Measurements from ENCODE around the gene TMEM106A.
A peak's percentile ranks its signal among the peaks of the same experiment; 100 is the strongest.

TMEM106A gene

GRCh38 chr17:43216369-43216761 is 4.7 kb downstream of the TMEM106A start:
- Histone ChIP-seq H3K36me3 (replicated peaks in 1 of 2; ENCODE audit: control insufficient read depth in 2 of 2, insufficient read depth in 2 of 2, low read length in 2 of 2) (peaks cover 3% of the 10 kb centered on the region in 2 donors), H3K4me3 (ENCODE audit: low read length in 2 of 2) (no peak overlapping the region), H2BK15ac (ENCODE audit: low read length) (no peak overlapping the region), H3K18ac (ENCODE audit: low read length) (no peak overlapping the region), H2BK5ac (ENCODE audit: low read length) (no peak overlapping the region), H3K79me1 (ENCODE audit: low read depth, low read length) (no peaks in the 10 kb centered on the region), H3K27me3 (ENCODE audit: control insufficient read depth in 3 of 3, insufficient read depth in 3 of 3, low read depth in 1 of 3, low read length in 3 of 3) (no peaks in the 10 kb centered on the region), H3K14ac (ENCODE audit: low read length) (no peak overlapping the region), H2AFZ (ENCODE audit: low read length) (no peak overlapping the region), H3K9ac (ENCODE audit: low read depth, low read length, poor library complexity) (no peak overlapping the region), H3K4ac (ENCODE audit: low read length) (no peak overlapping the region), H4K8ac (ENCODE audit: low read depth, low read length) (no peak overlapping the region), H2BK12ac (ENCODE audit: low read length) (no peak overlapping the region), H4K91ac (ENCODE audit: low read depth, low read length, poor library complexity) (no peak overlapping the region), H2BK120ac (ENCODE audit: low read depth, low read length) (no peak overlapping the region), H2AK5ac (ENCODE audit: low read depth, low read length) (no peak overlapping the region), H3K4me1 (ENCODE audit: control insufficient read depth in 2 of 2, insufficient read depth in 1 of 2, low read depth in 1 of 2, low read length in 2 of 2) (peaks cover 0 to 7% of the 10 kb centered on the region in 2 donors), H3K9me3 (replicated peaks in 1 of 2; ENCODE audit: control insufficient read depth in 2 of 2, insufficient read depth in 1 of 2, low read depth in 1 of 2, low read length in 2 of 2) (no peaks in the 10 kb centered on the region), H3K4me2 (ENCODE audit: insufficient read depth, low read length, poor library complexity, severe bottlenecking) (no peak overlapping the region), H3K23ac (ENCODE audit: low read depth, low read length, poor library complexity) (no peak overlapping the region), H3K27ac (replicated peaks; ENCODE audit: low read length) (no peak overlapping the region)
- DNase-seq (ENCODE audit: low spot score), result no peak
- WGBS, 2 donors (ENCODE audit: extremely low coverage in 2 of 2, insufficient read length in 2 of 2, insufficient replicate concordance in 1 of 2), result no CpG with 5 or more reads among the region's 4 CpGs

- Histone ChIP-seq H3K27me3 (ENCODE audit: control insufficient read depth in 3 of 3, insufficient read depth in 3 of 3, low read depth in 1 of 3, low read length in 3 of 3) (no peaks in the 10 kb centered on the region), H2AK5ac (ENCODE audit: low read depth, low read length) (no peak overlapping the region), H3K4me2 (ENCODE audit: insufficient read depth, low read length, poor library complexity, severe bottlenecking) (no peak overlapping the region), H3K27ac (replicated peaks; ENCODE audit: low read length) (no peak overlapping the region), H3K79me1 (ENCODE audit: low read depth, low read length) (no peaks in the 10 kb centered on the region), H4K91ac (ENCODE audit: low read depth, low read length, poor library complexity) (no peak overlapping the region), H3K9me3 (replicated peaks in 1 of 2; ENCODE audit: control insufficient read depth in 2 of 2, insufficient read depth in 1 of 2, low read depth in 1 of 2, low read length in 2 of 2) (no peaks in the 10 kb centered on the region), H2BK12ac (ENCODE audit: low read length) (no peak overlapping the region), H2BK120ac (ENCODE audit: low read depth, low read length) (no peak overlapping the region), H3K23ac (ENCODE audit: low read depth, low read length, poor library complexity) (no peak overlapping the region), H3K4me3 (ENCODE audit: low read length in 2 of 2) (peak overlapping the region in 1 of 2 donors; percentile 4), H3K18ac (ENCODE audit: low read length) (no peak overlapping the region), H3K4ac (ENCODE audit: low read length) (no peak overlapping the region), H3K14ac (ENCODE audit: low read length) (no peak overlapping the region), H3K4me1 (ENCODE audit: control insufficient read depth in 2 of 2, insufficient read depth in 1 of 2, low read depth in 1 of 2, low read length in 2 of 2) (peaks cover 0 to 7% of the 10 kb centered on the region in 2 donors), H2BK15ac (ENCODE audit: low read length) (no peak overlapping the region), H3K9ac (ENCODE audit: low read depth, low read length, poor library complexity) (no peak overlapping the region), H2BK5ac (ENCODE audit: low read length) (no peak overlapping the region), H4K8ac (ENCODE audit: low read depth, low read length) (no peak overlapping the region), H2AFZ (ENCODE audit: low read length) (no peak overlapping the region), H3K36me3 (replicated peaks in 1 of 2; ENCODE audit: control insufficient read depth in 2 of 2, insufficient read depth in 2 of 2, low read length in 2 of 2) (peaks cover 2 to 3% of the 10 kb centered on the region in 2 donors)
- no peak for DNase-seq (ENCODE audit: low spot score)
- no CpG with 5 or more reads among the region's 4 CpGs for WGBS, 2 donors (ENCODE audit: extremely low coverage in 2 of 2, insufficient read length in 2 of 2, insufficient replicate concordance in 1 of 2)
Measured at GRCh38 chr17:43216762-43217613, 5.3 kb downstream of the TMEM106A start.

- no peak overlapping the region for H3K4me2 ChIP-seq (ENCODE audit: insufficient read depth, low read length, poor library complexity, severe bottlenecking)
- H3K4ac ChIP-seq (ENCODE audit: low read length), result no peak overlapping the region
- no peak overlapping the region for H4K8ac ChIP-seq (ENCODE audit: low read depth, low read length)
- no peaks in the 10 kb centered on the region for H3K27me3 ChIP-seq (ENCODE audit: control insufficient read depth in 3 of 3, insufficient read depth in 3 of 3, low read depth in 1 of 3, low read length in 3 of 3)
- H3K9ac ChIP-seq (ENCODE audit: low read depth, low read length, poor library complexity), result no peak overlapping the region
- H2BK12ac ChIP-seq (ENCODE audit: low read length), result no peak overlapping the region
- H3K9me3 ChIP-seq (replicated peaks in 1 of 2; ENCODE audit: control insufficient read depth in 2 of 2, insufficient read depth in 1 of 2, low read depth in 1 of 2, low read length in 2 of 2), result no peaks in the 10 kb centered on the region
- H3K79me1 ChIP-seq (ENCODE audit: low read depth, low read length), result no peaks in the 10 kb centered on the region
- peaks cover 0 to 5% of the 10 kb centered on the region in 2 donors for H3K4me1 ChIP-seq (ENCODE audit: control insufficient read depth in 2 of 2, insufficient read depth in 1 of 2, low read depth in 1 of 2, low read length in 2 of 2)
- H2BK5ac ChIP-seq (ENCODE audit: low read length), result no peak overlapping the region
- no peak overlapping the region for H4K91ac ChIP-seq (ENCODE audit: low read depth, low read length, poor library complexity)
- no CpG with 5 or more reads among the region's 2 CpGs for WGBS, 2 donors (ENCODE audit: extremely low coverage in 2 of 2, insufficient read length in 2 of 2, insufficient replicate concordance in 1 of 2)
- H3K27ac ChIP-seq (replicated peaks; ENCODE audit: low read length), result no peak overlapping the region
- H3K14ac ChIP-seq (ENCODE audit: low read length), result no peak overlapping the region
- H3K36me3 ChIP-seq (replicated peaks in 1 of 2; ENCODE audit: control insufficient read depth in 2 of 2, insufficient read depth in 2 of 2, low read length in 2 of 2), result peaks cover 0 to 3% of the 10 kb centered on the region in 2 donors
- H2BK120ac ChIP-seq (ENCODE audit: low read depth, low read length), result no peak overlapping the region
- no peak overlapping the region for H2AFZ ChIP-seq (ENCODE audit: low read length)
- DNase-seq (ENCODE audit: low spot score), result no peak
- no peak overlapping the region for H3K18ac ChIP-seq (ENCODE audit: low read length)
- H2AK5ac ChIP-seq (ENCODE audit: low read depth, low read length), result no peak overlapping the region
- H3K4me3 ChIP-seq (ENCODE audit: low read length in 2 of 2), result no peak overlapping the region
- no peak overlapping the region for H2BK15ac ChIP-seq (ENCODE audit: low read length)
- H3K23ac ChIP-seq (ENCODE audit: low read depth, low read length, poor library complexity), result peak overlapping the region; percentile 56
Measured at GRCh38 chr17:43217614-43218087, 6.0 kb downstream of the TMEM106A start.

- peaks cover 0 to 5% of the 10 kb centered on the region in 2 donors for H3K4me1 ChIP-seq (ENCODE audit: control insufficient read depth in 2 of 2, insufficient read depth in 1 of 2, low read depth in 1 of 2, low read length in 2 of 2)
- no peak overlapping the region for H2BK12ac ChIP-seq (ENCODE audit: low read length)
- no peak overlapping the region for H2BK5ac ChIP-seq (ENCODE audit: low read length)
- no peak for DNase-seq (ENCODE audit: low spot score)
- H3K27ac ChIP-seq (replicated peaks; ENCODE audit: low read length), result no peak overlapping the region
- H3K36me3 ChIP-seq (replicated peaks in 1 of 2; ENCODE audit: control insufficient read depth in 2 of 2, insufficient read depth in 2 of 2, low read length in 2 of 2), result peaks cover 0 to 3% of the 10 kb centered on the region in 2 donors
- H2AK5ac ChIP-seq (ENCODE audit: low read depth, low read length), result no peak overlapping the region
- H4K8ac ChIP-seq (ENCODE audit: low read depth, low read length), result no peak overlapping the region
- no peak overlapping the region for H3K14ac ChIP-seq (ENCODE audit: low read length)
- no peaks in the 10 kb centered on the region for H3K9me3 ChIP-seq (replicated peaks in 1 of 2; ENCODE audit: control insufficient read depth in 2 of 2, insufficient read depth in 1 of 2, low read depth in 1 of 2, low read length in 2 of 2)
- no peak overlapping the region for H3K23ac ChIP-seq (ENCODE audit: low read depth, low read length, poor library complexity)
- peak overlapping the region; percentile 25 for H3K9ac ChIP-seq (ENCODE audit: low read depth, low read length, poor library complexity)
- no peaks in the 10 kb centered on the region for H3K79me1 ChIP-seq (ENCODE audit: low read depth, low read length)
- H3K18ac ChIP-seq (ENCODE audit: low read length), result no peak overlapping the region
- no peak overlapping the region for H3K4ac ChIP-seq (ENCODE audit: low read length)
- no peak overlapping the region for H2BK120ac ChIP-seq (ENCODE audit: low read depth, low read length)
- no peak overlapping the region for H4K91ac ChIP-seq (ENCODE audit: low read depth, low read length, poor library complexity)
- H3K4me3 ChIP-seq (ENCODE audit: low read length in 2 of 2), result no peak overlapping the region
- no CpG with 5 or more reads among the region's 2 CpGs for WGBS, 2 donors (ENCODE audit: extremely low coverage in 2 of 2, insufficient read length in 2 of 2, insufficient replicate concordance in 1 of 2)
- no peak overlapping the region for H2BK15ac ChIP-seq (ENCODE audit: low read length)
- H3K27me3 ChIP-seq (ENCODE audit: control insufficient read depth in 3 of 3, insufficient read depth in 3 of 3, low read depth in 1 of 3, low read length in 3 of 3), result no peaks in the 10 kb centered on the region
- H3K4me2 ChIP-seq (ENCODE audit: insufficient read depth, low read length, poor library complexity, severe bottlenecking), result no peak overlapping the region
- H2AFZ ChIP-seq (ENCODE audit: low read length), result no peak overlapping the region
Measured at GRCh38 chr17:43219001-43219400, 7.3 kb downstream of the TMEM106A start.
